ENCODE measurements around the gene SCFD2.

DNA sequence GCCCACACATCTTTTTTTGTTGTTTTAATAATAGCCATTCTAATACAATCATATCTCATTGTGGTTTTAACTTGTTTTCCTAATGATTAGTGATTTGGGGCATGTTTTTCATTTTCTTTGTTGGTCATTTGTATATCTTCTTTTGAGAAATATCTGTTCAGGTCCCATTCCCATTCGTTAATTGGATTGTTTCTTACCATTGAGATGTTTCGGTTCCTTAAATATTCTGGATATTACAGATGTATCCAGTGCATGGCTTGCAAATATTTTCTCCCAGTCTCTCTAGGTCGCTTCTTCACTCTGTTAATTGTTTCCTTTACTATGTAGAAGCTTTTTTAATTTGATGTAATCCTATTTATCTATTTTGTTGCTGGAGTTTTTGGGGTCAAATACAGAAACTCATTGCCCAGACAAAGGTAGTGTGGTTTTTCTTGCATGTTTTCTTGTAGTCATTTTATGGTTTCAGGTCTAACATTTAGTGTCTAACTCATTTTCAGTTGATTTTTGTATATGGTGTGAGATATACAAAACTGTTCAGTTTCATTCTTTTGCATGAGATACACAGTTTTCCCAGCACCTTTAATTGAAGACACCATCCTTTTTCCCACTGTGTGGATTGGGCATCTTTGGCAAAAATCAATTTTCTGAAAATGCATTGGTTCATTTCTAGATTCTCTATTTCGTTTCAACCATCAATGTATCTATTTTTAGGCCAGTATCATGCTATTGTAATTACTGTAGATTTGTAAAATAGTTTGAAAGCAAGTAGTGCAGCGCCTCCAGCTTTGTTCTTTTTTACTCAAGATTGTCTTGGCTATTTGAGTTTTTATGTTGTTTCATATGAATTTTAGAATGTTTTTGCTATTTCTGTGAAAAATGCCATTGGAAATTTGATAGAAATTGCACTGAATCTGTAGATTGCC, 195.9 kb downstream of the SCFD2 start:
- TF ChIP-seq ASH2L (IDR thresholded peaks at IDR 0.05; ENCODE audit: low read length) (no peak), ZNF274 (IDR thresholded peaks at IDR 0.05; ENCODE audit: borderline replicate concordance, extremely low read depth, low read length) (no peak), EP300 (IDR thresholded peaks at IDR 0.05; ENCODE audit: borderline replicate concordance in 1 of 2, low read depth in 2 of 2, low read length in 2 of 2) (no peak), POLR2AphosphoS5 (IDR thresholded peaks at IDR 0.05; ENCODE audit: low read depth, low read length) (no peak), TEAD4 (IDR thresholded peaks at IDR 0.05; ENCODE audit: low read depth, low read length) (no peak), TAF7 (optimal IDR thresholded peaks at IDR 0.05; ENCODE audit: borderline replicate concordance, low read depth, low read length) (no peak), CHD2 (IDR thresholded peaks at IDR 0.05; ENCODE audit: low read length) (no peak)
- TF ChIP-seq, protein P1, sequence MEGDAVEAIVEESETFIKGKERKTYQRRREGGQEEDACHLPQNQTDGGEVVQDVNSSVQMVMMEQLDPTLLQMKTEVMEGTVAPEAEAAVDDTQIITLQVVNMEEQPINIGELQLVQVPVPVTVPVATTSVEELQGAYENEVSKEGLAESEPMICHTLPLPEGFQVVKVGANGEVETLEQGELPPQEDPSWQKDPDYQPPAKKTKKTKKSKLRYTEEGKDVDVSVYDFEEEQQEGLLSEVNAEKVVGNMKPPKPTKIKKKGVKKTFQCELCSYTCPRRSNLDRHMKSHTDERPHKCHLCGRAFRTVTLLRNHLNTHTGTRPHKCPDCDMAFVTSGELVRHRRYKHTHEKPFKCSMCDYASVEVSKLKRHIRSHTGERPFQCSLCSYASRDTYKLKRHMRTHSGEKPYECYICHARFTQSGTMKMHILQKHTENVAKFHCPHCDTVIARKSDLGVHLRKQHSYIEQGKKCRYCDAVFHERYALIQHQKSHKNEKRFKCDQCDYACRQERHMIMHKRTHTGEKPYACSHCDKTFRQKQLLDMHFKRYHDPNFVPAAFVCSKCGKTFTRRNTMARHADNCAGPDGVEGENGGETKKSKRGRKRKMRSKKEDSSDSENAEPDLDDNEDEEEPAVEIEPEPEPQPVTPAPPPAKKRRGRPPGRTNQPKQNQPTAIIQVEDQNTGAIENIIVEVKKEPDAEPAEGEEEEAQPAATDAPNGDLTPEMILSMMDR (IDR thresholded peaks at IDR 0.05; ENCODE audit: control extremely low read depth in 1 of 3, insufficient read depth in 1 of 3, low read depth in 1 of 3, low read length in 3 of 3) = no peak

Data from H1 (cell line).